ENCODE results near the gene DUOX2. TPM values are rescaled to one million over a fixed set of nuclear protein-coding genes. Genes with fewer than 3 reads are reported as not detected.

The DUOX2 gene
- total and polyA plus RNA-seq, 4 donors, result 0.08 to 0.11 TPM; not detected in 2

GRCh38 chr15:45113380-45113990 lies 487 bp downstream of the DUOX2 start:
- Histone ChIP-seq H3K4me3 (ENCODE audit: low read depth, low read length) (no peak overlapping the region), H3K4me1 (ENCODE audit: control insufficient read depth, insufficient read depth, low read length) (peaks cover 50% of the 10 kb centered on the region), H3K36me3 (ENCODE audit: control insufficient read depth, insufficient read depth, low read length) (no peaks in the 10 kb centered on the region), H3K27ac (ENCODE audit: low read depth, low read length) (no peak overlapping the region), H3K9me3 (ENCODE audit: control insufficient read depth, insufficient read depth, low read length) (no peaks in the 10 kb centered on the region), H3K27me3 (ENCODE audit: control insufficient read depth, insufficient read depth, low read length) (peaks cover 87% of the 10 kb centered on the region)
- 2% methylated on average over 4 of the region's 14 CpGs for WGBS (ENCODE audit: insufficient coverage)
- DNase-seq (ENCODE audit: low read depth in 4 of 6, low spot score in 6 of 6), result no peak

DNA sequence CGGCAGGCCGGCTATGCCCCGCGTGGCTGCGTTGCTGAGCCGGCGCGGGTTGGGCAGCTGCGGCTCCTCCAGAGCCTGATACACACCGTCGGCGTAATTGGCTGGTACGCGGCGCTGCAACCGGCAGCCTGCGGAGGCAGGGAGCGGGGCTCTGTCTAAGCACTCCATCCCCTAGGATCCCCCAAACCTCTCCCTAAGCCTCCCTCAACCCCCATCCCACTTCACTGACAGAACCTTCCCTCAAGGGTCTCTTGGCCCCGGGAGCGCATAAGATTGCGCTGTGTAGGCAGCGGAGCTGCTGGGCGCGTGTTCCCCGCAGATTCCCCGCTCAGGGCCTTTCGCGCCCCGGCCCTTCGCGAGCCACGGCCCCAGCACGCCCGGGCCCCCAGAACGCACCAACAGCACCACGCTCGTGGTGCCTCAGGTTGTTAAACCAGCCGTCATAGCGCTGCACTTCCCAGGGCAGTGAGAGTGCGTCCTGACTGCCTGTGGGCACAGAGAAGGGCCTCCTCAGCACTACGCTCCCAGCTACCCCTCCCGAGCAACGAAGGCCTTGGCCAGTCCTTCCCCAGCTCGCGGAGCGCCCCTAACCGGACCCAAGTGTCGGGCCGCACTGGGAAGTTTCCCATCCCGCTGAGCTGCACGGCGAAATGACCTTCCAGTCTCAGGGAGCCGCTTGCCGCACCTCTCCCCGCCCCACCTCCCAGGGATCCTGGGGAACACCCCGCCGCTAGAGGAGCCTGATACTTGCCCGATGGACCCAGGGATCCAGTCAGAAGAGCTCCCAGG lies 1.2 kb downstream of the DUOX2 start:
- Histone ChIP-seq H3K4me1 (ENCODE audit: control insufficient read depth, insufficient read depth, low read length) (peaks cover 48% of the 10 kb centered on the region), H3K4me3 (ENCODE audit: low read depth, low read length) (no peak overlapping the region), H3K36me3 (ENCODE audit: control insufficient read depth, insufficient read depth, low read length) (no peaks in the 10 kb centered on the region), H3K27me3 (ENCODE audit: control insufficient read depth, insufficient read depth, low read length) (peaks cover 90% of the 10 kb centered on the region), H3K9me3 (ENCODE audit: control insufficient read depth, insufficient read depth, low read length) (no peaks in the 10 kb centered on the region), H3K27ac (ENCODE audit: low read depth, low read length) (no peak overlapping the region)
- DNase-seq (ENCODE audit: low read depth in 4 of 6, low spot score in 6 of 6), result peak in 2 of 6 donors; percentile 40 to 56
- WGBS (ENCODE audit: insufficient coverage), result under 1% methylated on average over 53 of the region's 58 CpGs

GRCh38 chr15:45112143-45112590 lies 1.8 kb downstream of the DUOX2 start:
- Histone ChIP-seq H3K27ac (ENCODE audit: low read depth, low read length) (no peak overlapping the region), H3K4me3 (ENCODE audit: low read depth, low read length) (no peak overlapping the region), H3K36me3 (ENCODE audit: control insufficient read depth, insufficient read depth, low read length) (no peaks in the 10 kb centered on the region), H3K27me3 (ENCODE audit: control insufficient read depth, insufficient read depth, low read length) (peaks cover 84% of the 10 kb centered on the region), H3K9me3 (ENCODE audit: control insufficient read depth, insufficient read depth, low read length) (no peaks in the 10 kb centered on the region), H3K4me1 (ENCODE audit: control insufficient read depth, insufficient read depth, low read length) (peaks cover 42% of the 10 kb centered on the region)
- 0% methylated on average over 8 of the region's 13 CpGs for WGBS (ENCODE audit: insufficient coverage)
- no peak for DNase-seq (ENCODE audit: low read depth in 4 of 6, low spot score in 6 of 6)

GRCh38 chr15:45111390-45112142 lies 2.4 kb downstream of the DUOX2 start:
- Histone ChIP-seq H3K9me3 (ENCODE audit: control insufficient read depth, insufficient read depth, low read length) (no peaks in the 10 kb centered on the region), H3K4me3 (ENCODE audit: low read depth, low read length) (no peak overlapping the region), H3K4me1 (ENCODE audit: control insufficient read depth, insufficient read depth, low read length) (peaks cover 36% of the 10 kb centered on the region), H3K36me3 (ENCODE audit: control insufficient read depth, insufficient read depth, low read length) (no peaks in the 10 kb centered on the region), H3K27ac (ENCODE audit: low read depth, low read length) (no peak overlapping the region), H3K27me3 (ENCODE audit: control insufficient read depth, insufficient read depth, low read length) (peaks cover 78% of the 10 kb centered on the region)
- WGBS (ENCODE audit: insufficient coverage), result 2% methylated on average over 68 of the region's 71 CpGs
- DNase-seq (ENCODE audit: low read depth in 4 of 6, low spot score in 6 of 6), result no peak

GRCh38 chr15:45110256-45110820 lies 3.6 kb downstream of the DUOX2 start:
- Histone ChIP-seq H3K4me1 (ENCODE audit: control insufficient read depth, insufficient read depth, low read length) (peaks cover 30% of the 10 kb centered on the region), H3K27ac (ENCODE audit: low read depth, low read length) (no peak overlapping the region), H3K27me3 (ENCODE audit: control insufficient read depth, insufficient read depth, low read length) (peaks cover 65% of the 10 kb centered on the region), H3K9me3 (ENCODE audit: control insufficient read depth, insufficient read depth, low read length) (no peaks in the 10 kb centered on the region), H3K36me3 (ENCODE audit: control insufficient read depth, insufficient read depth, low read length) (no peaks in the 10 kb centered on the region), H3K4me3 (ENCODE audit: low read depth, low read length) (no peak overlapping the region)
- peak in 1 of 6 donors; percentile 25 for DNase-seq (ENCODE audit: low read depth in 4 of 6, low spot score in 6 of 6)
- 41% methylated on average over 5 of the region's 11 CpGs for WGBS (ENCODE audit: insufficient coverage)

DNA sequence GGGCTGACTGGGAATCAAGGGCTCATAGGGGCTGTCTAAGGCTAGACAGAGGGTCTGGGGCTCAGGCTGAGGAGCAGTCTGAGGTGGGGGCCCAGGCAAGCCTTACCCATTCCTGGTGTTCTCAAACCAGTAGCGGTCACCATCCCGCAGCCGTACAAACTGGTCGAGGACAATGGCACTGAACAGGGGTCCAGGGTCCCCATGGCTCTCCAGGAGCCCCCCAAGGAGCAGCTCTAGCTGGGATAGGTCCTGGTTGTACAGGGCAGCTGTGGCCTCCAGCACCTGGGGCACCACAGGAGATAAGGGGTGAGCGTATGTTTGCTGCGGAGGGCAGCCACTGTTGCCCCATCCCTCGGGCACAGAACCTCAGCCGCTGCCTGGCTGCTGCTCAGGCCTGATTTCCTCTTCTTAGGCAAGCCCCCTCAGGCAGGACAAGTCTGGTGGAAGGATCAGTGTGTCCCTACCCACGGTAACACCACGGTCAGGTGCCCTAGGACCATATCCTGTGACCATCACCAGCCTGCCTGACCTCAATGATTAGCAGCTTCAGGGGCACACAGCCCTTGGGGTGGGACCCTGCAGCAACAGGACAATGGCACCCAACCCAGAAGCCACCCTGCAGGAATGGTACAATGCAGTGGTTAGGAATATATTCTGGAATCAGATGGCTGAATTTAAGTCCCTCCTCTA lies 5.9 kb downstream of the DUOX2 start:
- Histone ChIP-seq H3K4me3 (ENCODE audit: low read depth, low read length) (no peak overlapping the region), H3K9me3 (ENCODE audit: control insufficient read depth, insufficient read depth, low read length) (no peaks in the 10 kb centered on the region), H3K4me1 (ENCODE audit: control insufficient read depth, insufficient read depth, low read length) (peaks cover 16% of the 10 kb centered on the region), H3K27me3 (ENCODE audit: control insufficient read depth, insufficient read depth, low read length) (peaks cover 43% of the 10 kb centered on the region), H3K36me3 (ENCODE audit: control insufficient read depth, insufficient read depth, low read length) (no peaks in the 10 kb centered on the region), H3K27ac (ENCODE audit: low read depth, low read length) (no peak overlapping the region)
- DNase-seq (ENCODE audit: low read depth in 4 of 6, low spot score in 6 of 6), result no peak
- WGBS (ENCODE audit: insufficient coverage), result 90% methylated on average over 10 of the region's 10 CpGs

DNA sequence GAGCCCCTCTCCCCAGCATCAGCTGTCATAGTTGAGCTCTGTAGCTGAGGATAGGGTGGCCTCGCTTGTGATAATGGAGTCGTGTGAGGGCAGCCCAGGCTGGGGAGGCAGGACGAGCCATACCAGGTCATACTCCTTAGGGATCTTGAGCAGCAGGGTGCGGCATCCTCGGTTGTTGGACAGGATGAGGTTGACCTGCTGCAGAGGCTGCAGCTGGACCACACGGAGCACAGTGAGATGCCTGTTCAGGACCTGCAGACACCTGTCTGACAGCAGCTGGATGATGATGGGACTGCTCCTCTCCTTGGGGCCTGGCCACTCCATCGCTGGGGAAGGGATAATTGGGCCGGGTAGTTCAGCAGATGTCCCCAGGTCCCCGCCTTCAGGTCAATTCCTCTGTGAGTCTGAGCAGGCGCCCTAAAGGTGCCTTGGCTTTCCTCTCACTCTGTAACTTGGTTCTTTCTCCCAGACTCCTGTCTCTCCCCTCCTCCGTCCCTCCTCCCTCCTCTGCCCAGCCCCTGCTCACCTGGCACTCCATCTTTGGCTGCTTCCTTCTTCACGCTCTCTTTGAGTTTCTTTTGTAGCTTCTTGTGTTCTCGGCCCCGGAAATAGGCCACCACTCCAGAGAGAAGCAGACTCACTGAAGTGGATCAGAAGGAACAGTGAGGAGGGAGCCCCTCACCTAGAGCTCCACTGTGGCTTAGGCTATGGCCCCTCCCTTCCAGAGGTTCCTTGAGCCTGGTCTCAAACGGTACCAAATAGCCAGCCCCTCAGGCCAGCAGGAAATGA lies 7.8 kb downstream of the DUOX2 start:
- H3K4me1 ChIP-seq (ENCODE audit: control insufficient read depth, insufficient read depth, low read length), result no peaks in the 10 kb centered on the region
- no peak overlapping the region for H3K27ac ChIP-seq (ENCODE audit: low read depth, low read length)
- WGBS (ENCODE audit: insufficient coverage), result 71% methylated on average over 12 of the region's 15 CpGs
- no peak overlapping the region for H3K4me3 ChIP-seq (ENCODE audit: low read depth, low read length)
- H3K36me3 ChIP-seq (ENCODE audit: control insufficient read depth, insufficient read depth, low read length), result no peaks in the 10 kb centered on the region
- DNase-seq (ENCODE audit: low read depth in 4 of 6, low spot score in 6 of 6), result no peak
- no peaks in the 10 kb centered on the region for H3K9me3 ChIP-seq (ENCODE audit: control insufficient read depth, insufficient read depth, low read length)
- H3K27me3 ChIP-seq (ENCODE audit: control insufficient read depth, insufficient read depth, low read length), result peaks cover 27% of the 10 kb centered on the region

DNA sequence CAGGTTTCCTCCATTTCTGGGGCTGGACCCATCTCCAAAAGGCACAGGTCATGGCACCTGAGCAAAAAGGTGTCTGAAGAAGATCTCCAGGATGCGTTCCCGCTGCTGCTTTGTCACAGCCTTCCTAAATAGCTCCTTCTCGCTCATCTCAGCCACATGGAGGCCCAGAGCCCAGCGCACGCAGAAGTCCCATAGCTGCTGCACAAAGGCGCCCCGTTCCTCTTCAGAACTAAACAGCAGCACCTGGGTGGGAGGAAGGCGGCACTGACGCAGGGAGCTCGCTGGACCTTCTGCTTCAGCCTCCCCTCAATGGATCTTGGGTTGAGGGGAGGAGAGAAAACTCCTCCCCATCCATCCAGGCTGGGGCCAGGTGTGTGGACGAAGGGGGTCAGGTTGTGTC lies 8.4 kb downstream of the DUOX2 start:
- WGBS (ENCODE audit: insufficient coverage), result 95% methylated on average over 5 of the region's 11 CpGs
- no peaks in the 10 kb centered on the region for H3K9me3 ChIP-seq (ENCODE audit: control insufficient read depth, insufficient read depth, low read length)
- peaks cover 24% of the 10 kb centered on the region for H3K27me3 ChIP-seq (ENCODE audit: control insufficient read depth, insufficient read depth, low read length)

More for the DNA sequence above, 8.4 kb downstream of the DUOX2 start:
- no peak overlapping the region for H3K27ac ChIP-seq (ENCODE audit: low read depth, low read length)
- H3K4me3 ChIP-seq (ENCODE audit: low read depth, low read length), result no peak overlapping the region
- no peaks in the 10 kb centered on the region for H3K36me3 ChIP-seq (ENCODE audit: control insufficient read depth, insufficient read depth, low read length)
- no peak for DNase-seq (ENCODE audit: low read depth in 4 of 6, low spot score in 6 of 6)
- H3K4me1 ChIP-seq (ENCODE audit: control insufficient read depth, insufficient read depth, low read length), result no peaks in the 10 kb centered on the region
